Aorta (tissue), 5 donors: ENCODE results near the gene REPIN1. TPM values are rescaled to one million over a fixed set of nuclear protein-coding genes. Genes with fewer than 3 reads are reported as not detected.

ENCODE experiments used
- ATAC-seq: fragments of 200-7000 bp; cut with Tn5 transposase; one replicate; pipeline ENCODE4 v1.9.1; 2022; ENCODE audit warnings: moderate library complexity; ENCODE audit not compliant: low FRiP score
- DNase-seq, 2 donors: peaks; one replicate each; pipeline ENCODE4 v3.0.0-alpha.2; 2020
- H3K27ac ChIP-seq, 2 donors: one replicate each; pipeline ENCODE4 v1.5.1; 2013; ENCODE audit warnings: low read length in 2 of 2, mild to moderate bottlenecking in 2 of 2, moderate library complexity in 2 of 2, control low read depth in 1 of 2, inconsistent platforms in 1 of 2, low read depth in 1 of 2
- H3K27me3 ChIP-seq, 2 donors: one replicate each; pipeline ENCODE4 v1.6.1; 2013; ENCODE audit warnings: control low read depth in 1 of 2, low read length in 1 of 2, mild to moderate bottlenecking in 1 of 2, moderate library complexity in 1 of 2; ENCODE audit not compliant: insufficient read depth in 2 of 2, control insufficient read depth in 1 of 2
- H3K36me3 ChIP-seq, 2 donors: one replicate each; pipeline ENCODE4 v1.6.1; 2013; ENCODE audit warnings: control low read depth in 1 of 2, low read length in 1 of 2, mild to moderate bottlenecking in 1 of 2; ENCODE audit not compliant: insufficient read depth in 2 of 2, control insufficient read depth in 1 of 2
- H3K4me1 ChIP-seq, 2 donors: one replicate each; pipeline ENCODE4 v1.6.1; 2013; ENCODE audit warnings: low read length in 2 of 2, control low read depth in 1 of 2, mild to moderate bottlenecking in 1 of 2, moderate library complexity in 1 of 2; ENCODE audit not compliant: insufficient read depth in 2 of 2, control insufficient read depth in 1 of 2
- H3K4me3 ChIP-seq, 2 donors: one replicate each; pipeline ENCODE4 v1.5.1; 2013; ENCODE audit warnings: low read length in 2 of 2, control low read depth in 1 of 2, mild to moderate bottlenecking in 1 of 2
- H3K9me3 ChIP-seq: one replicate; pipeline ENCODE4 v1.6.1; 2013; ENCODE audit warnings: mild to moderate bottlenecking, low read length; ENCODE audit not compliant: control insufficient read depth
- WGBS, 2 donors: extraction: QIAGEN DNeasy Blood & Tissue Kit; methylation state at CpG; one replicate each; pipeline ENCODE4 v1.1.7; 2013; 5-methylcytosine and 5-hydroxymethylcytosine counted together
- intact Hi-C, 2 donors: fragments of 100-400 bp; cut with DNase I; formaldehyde crosslinking; loops; one replicate each; pipeline versions ENCODE4 v1.14.2 to v1.15.0; 2022
- polyA plus RNA-seq, 2 donors: library from polyadenylated mRNA; stranded (reverse); fragments of 200-250 nt; gene quantifications; one replicate each; pipeline ENCODE4 v1.2.3, GENCODE V29; 2013
- total RNA-seq, 2 donors: library from RNA; stranded (reverse); fragmentation: NEBNext Ultra II Directional; extraction: Animal tissue kit (Norgen Biotek cat#: 25700); gene quantifications; one replicate each; pipeline ENCODE4 v1.2.1, GENCODE V29; 2021
- donor health status: healthy with polysubstance abuse.
- donor health status: Bipolar disorder and iron deficiency.
- donor health status: DM: no; HTN: no; CAD: no.
- donor health status: DM: no; HTN: no; CAD: no.
- donor health status: DM: yes; HTN: yes; CAD: no.

REPIN1 gene
- total and polyA plus RNA-seq, 4 donors = 19.7 to 56.7 (median 48.4) TPM

DNA sequence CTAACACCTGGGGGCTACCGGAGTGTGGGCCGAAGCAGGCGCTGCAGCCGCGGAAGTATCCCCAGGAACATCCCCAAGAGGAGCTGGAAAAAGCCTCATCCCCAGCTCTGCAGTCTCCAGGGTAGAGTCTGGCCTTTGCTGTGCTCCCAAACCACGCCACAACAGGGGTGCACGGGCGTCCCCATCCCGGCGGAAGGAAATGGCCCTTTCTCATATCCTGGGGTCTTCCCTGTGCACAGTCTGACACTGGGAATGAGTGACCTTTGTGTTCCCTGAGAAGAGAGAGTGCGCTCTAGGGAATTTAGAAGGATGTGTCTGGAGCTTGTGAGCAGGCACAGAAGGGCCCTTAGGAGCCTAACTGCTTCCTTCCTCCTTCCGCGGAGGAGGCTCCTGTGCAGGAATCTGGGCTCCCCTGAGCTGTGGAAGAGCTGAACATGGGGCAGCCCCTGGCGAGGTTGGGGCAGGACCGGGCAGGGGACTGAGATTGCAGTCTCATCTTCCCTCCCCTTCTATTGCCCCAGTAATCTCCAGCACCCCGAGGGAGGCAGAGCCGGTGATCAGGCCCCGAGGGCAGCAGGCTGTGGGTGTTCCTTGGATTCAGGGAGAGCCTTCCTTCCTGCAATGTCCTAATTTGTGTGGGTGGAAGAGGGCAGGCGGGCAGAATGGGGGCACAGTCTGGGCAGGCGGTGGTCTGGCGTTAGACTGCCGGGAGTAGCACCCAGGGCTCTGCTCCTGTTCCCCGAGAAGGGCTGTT, 1.3 kb downstream of the REPIN1 start:
- Histone ChIP-seq H3K4me3 (peak overlapping the region in 1 of 2 donors; percentile 64), H3K9me3 (no peaks in the 10 kb centered on the region), H3K27ac (peak overlapping the region in 1 of 2 donors; percentile 57), H3K4me1 (no peaks in the 10 kb centered on the region), H3K36me3 (no peaks in the 10 kb centered on the region), H3K27me3 (no peaks in the 10 kb centered on the region)
- ATAC-seq (no peak), DNase-seq (no peak)
- intact Hi-C loops = loop anchor here in 1 of 2 donors (2.0 kb wide), 1 partner anchor 35 kb away; a partner anchor contains a TSS
- WGBS, 2 donors = 54 to 55% methylated on average over 23 of the region's 23 CpGs

DNA sequence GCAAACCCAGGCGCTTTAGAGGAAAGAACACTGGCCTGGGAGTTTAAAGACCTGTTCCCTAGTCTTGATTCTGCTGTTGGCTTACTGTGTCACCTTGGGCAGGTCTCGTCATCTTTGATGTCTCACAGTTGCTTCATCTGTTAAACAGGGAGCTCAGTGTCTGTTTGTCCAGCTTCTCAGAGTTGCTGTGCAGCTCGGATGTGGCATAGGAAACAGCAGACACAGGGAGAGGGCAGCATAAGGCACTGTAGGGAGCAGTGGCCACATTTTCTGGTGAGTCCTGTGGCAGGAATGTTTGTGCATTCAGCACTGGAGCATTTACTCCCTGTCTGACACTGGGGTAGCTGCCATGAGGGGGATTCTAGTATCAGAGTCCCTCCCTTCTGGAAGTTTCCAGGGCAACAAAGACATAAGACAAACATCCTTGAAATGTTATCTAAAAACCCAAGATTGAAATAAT, 2.0 kb downstream of the REPIN1 start:
- Histone ChIP-seq H3K36me3 (no peaks in the 10 kb centered on the region), H3K4me1 (no peaks in the 10 kb centered on the region), H3K27me3 (no peaks in the 10 kb centered on the region), H3K27ac (no peak overlapping the region), H3K9me3 (no peaks in the 10 kb centered on the region), H3K4me3 (no peak overlapping the region)
- ATAC-seq (no peak), DNase-seq (no peak)
- WGBS, 2 donors = 70 to 72% methylated on average over 3 of the region's 3 CpGs
- intact Hi-C loops = no loop called here

DNA sequence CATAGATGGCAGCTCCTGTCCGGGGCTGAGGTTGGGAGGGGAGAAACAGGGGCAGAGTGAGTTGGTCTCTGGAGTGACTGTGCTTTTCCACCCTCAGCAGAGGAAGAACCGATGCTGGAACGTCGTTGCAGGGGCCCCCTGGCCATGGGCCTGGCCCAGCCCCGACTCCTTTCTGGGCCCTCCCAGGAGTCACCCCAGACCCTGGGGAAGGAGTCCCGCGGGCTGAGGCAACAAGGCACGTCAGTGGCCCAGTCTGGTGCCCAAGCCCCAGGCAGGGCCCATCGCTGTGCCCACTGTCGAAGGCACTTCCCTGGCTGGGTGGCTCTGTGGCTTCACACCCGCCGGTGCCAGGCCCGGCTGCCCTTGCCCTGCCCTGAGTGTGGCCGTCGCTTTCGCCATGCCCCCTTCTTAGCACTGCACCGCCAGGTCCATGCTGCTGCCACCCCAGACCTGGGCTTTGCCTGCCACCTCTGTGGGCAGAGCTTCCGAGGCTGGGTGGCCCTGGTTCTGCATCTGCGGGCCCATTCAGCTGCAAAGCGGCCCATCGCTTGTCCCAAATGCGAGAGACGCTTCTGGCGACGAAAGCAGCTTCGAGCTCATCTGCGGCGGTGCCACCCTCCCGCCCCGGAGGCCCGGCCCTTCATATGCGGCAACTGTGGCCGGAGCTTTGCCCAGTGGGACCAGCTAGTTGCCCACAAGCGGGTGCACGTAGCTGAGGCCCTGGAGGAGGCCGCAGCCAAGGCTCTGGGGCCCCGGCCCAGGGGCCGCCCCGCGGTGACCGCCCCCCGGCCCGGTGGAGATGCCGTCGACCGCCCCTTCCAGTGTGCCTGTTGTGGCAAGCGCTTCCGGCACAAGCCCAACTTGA, 2.7 kb downstream of the REPIN1 start:
- no peaks in the 10 kb centered on the region for H3K4me1 ChIP-seq
- no peaks in the 10 kb centered on the region for H3K36me3 ChIP-seq
- H3K9me3 ChIP-seq = no peaks in the 10 kb centered on the region
- intact Hi-C loops = no loop called here
- H3K4me3 ChIP-seq = no peak overlapping the region
- ATAC-seq (no peak), DNase-seq (no peak)
- WGBS, 2 donors = 84 to 85% methylated on average over 45 to 48 of the region's 48 CpGs
- no peak overlapping the region for H3K27ac ChIP-seq
- no peaks in the 10 kb centered on the region for H3K27me3 ChIP-seq

DNA sequence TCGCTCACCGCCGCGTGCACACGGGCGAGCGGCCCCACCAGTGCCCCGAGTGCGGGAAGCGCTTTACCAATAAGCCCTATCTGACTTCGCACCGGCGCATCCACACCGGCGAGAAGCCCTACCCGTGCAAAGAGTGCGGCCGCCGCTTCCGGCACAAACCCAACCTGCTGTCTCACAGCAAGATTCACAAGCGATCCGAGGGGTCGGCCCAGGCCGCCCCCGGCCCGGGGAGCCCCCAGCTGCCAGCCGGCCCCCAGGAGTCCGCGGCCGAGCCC, 3.3 kb downstream of the REPIN1 start:
- no peak overlapping the region for H3K4me3 ChIP-seq
- intact Hi-C loops = no loop called here
- no peaks in the 10 kb centered on the region for H3K4me1 ChIP-seq

DNA sequence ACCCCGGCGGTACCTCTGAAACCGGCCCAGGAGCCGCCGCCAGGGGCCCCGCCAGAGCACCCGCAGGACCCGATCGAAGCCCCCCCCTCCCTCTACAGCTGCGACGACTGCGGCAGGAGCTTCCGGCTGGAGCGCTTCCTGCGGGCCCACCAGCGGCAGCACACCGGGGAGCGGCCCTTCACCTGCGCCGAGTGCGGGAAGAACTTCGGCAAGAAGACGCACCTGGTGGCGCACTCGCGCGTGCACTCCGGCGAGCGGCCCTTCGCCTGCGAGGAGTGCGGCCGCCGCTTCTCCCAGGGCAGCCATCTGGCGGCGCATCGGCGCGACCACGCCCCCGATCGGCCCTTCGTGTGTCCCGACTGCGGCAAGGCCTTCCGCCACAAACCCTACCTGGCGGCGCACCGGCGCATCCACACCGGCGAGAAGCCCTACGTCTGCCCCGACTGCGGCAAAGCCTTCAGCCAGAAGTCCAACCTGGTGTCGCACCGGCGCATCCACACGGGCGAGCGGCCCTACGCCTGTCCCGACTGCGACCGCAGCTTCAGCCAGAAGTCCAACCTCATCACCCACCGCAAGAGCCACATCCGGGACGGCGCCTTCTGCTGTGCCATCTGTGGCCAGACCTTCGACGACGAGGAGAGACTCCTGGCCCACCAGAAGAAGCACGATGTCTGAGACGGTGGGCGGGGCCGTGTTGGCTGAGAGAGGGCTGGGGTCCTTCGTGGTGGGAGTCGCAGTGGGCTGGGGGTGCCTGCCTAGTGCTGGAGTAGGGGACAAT, 3.8 kb downstream of the REPIN1 start:
- no peaks in the 10 kb centered on the region for H3K9me3 ChIP-seq
- H3K36me3 ChIP-seq = no peaks in the 10 kb centered on the region
- H3K27me3 ChIP-seq = no peaks in the 10 kb centered on the region
- H3K4me3 ChIP-seq = no peak overlapping the region
- intact Hi-C loops = no loop called here
- DNase-seq (no peak), ATAC-seq (no peak)
- H3K27ac ChIP-seq = no peak overlapping the region
- H3K4me1 ChIP-seq = no peaks in the 10 kb centered on the region
- 77 to 81% methylated on average over 75 to 79 of the region's 79 CpGs for WGBS, 2 donors

More for the DNA sequence above, 3.3 kb downstream of the REPIN1 start:
- DNase-seq = no peak
- Histone ChIP-seq H3K36me3 (no peaks in the 10 kb centered on the region), H3K9me3 (no peaks in the 10 kb centered on the region), H3K27ac (no peak overlapping the region), H3K27me3 (no peaks in the 10 kb centered on the region)
- 83 to 88% methylated on average over 30 of the region's 30 CpGs for WGBS, 2 donors
- no peak for ATAC-seq

DNA sequence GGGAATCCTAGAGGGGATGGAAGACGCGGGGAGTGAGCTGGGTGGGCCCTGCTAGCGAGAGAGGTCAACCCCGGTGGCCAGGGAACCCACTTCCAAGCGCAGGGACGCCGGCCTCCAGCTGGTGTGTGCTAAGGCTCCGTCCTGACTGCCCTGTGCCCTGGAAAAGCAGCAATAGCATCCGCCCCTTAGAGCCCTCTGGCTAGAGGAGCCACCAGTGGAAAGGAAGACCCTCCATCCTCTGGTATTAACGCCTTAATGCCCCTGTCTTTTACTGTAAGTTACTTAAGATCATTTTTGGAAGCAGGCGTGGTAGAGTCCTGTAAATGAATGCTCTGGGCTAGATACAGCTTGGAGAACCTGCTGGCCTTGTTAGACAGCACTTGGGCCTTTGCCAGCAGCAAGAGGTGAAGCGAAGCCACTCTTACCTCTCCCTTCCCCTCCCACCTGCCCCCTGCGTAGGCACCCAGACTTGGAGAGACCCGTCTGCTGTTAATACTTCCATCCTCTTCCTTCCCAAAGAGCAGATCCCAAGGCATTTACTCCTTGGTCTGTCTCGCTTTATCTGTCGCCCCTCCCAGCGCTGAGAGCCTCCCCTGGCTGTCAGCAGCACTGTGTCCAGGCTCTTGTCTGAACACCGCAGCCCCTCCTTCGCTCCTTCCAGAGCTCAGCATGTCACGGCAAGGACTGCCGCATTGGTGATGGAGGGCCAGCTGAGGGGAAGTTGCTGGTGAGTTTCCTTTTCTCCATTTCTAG, 4.6 kb downstream of the REPIN1 start:
- 87 to 91% methylated on average over 21 of the region's 21 CpGs for WGBS, 2 donors
- Histone ChIP-seq H3K9me3 (no peaks in the 10 kb centered on the region), H3K27me3 (no peaks in the 10 kb centered on the region), H3K27ac (no peak overlapping the region), H3K4me3 (no peak overlapping the region), H3K36me3 (no peaks in the 10 kb centered on the region), H3K4me1 (no peaks in the 10 kb centered on the region)
- ATAC-seq (no peak), DNase-seq (no peak)
- intact Hi-C loops = no loop called here

DNA sequence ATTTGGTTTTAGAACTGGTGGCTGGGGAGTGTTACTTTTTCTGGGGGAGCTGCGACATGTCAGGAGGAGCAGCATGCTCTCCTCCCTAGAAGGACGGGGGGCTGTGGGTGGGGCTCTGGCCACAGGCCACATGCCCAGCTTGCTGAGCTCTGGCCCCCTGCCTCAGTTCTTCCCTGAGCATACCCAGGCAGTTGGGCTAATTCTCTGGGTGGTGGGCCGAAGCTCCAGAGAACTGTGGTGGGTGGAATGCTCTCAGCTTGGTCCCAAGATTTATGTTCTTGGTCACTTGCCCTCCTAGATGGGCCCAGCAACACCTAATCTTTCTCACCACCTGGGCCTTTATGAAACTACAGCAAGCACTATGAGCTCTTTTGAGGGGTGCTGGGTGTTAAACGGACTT, 5.4 kb downstream of the REPIN1 start:
- Histone ChIP-seq H3K27ac (no peak overlapping the region), H3K27me3 (no peaks in the 10 kb centered on the region), H3K9me3 (no peaks in the 10 kb centered on the region), H3K4me3 (no peak overlapping the region), H3K4me1 (no peaks in the 10 kb centered on the region), H3K36me3 (no peaks in the 10 kb centered on the region)
- 76 to 82% methylated on average over 4 of the region's 4 CpGs for WGBS, 2 donors
- intact Hi-C loops = no loop called here
- ATAC-seq (no peak), DNase-seq (no peak)

DNA sequence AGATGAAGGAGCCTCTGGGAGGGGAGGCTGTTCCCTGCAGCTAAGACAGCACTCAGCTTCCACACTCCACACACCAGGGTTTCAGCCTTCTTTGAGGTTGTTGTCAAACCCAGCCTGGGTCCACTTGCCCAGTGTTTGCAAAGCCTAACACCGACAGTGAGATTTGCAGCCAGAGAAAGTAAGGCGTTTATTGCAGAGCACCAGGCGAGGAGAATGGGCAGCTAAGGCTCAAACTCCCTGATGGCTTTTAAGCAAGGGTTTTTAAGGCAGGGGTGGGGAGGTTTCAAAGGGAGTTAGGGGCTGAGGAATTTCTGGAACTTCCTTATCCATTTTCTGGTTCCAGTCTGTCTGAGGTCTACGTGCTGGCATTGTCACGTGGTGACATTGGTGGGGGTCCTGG, 5.8 kb downstream of the REPIN1 start:
- H3K27me3 ChIP-seq = no peaks in the 10 kb centered on the region
- no peaks in the 10 kb centered on the region for H3K9me3 ChIP-seq
- no peak for DNase-seq
- 88 to 90% methylated on average over 5 of the region's 5 CpGs for WGBS, 2 donors
- H3K4me3 ChIP-seq = no peak overlapping the region
- H3K27ac ChIP-seq = no peak overlapping the region
- intact Hi-C loops = no loop called here
- H3K36me3 ChIP-seq = no peaks in the 10 kb centered on the region
- no peak for ATAC-seq
- no peaks in the 10 kb centered on the region for H3K4me1 ChIP-seq
